Psoas muscle (tissue), 8 donors: ENCODE data around the gene EEF1AKMT1. TPM values are rescaled to one million over a fixed set of nuclear protein-coding genes. Genes with fewer than 3 reads are reported as not detected.
A peak's percentile ranks its signal among the peaks of the same experiment; 100 is the strongest.

Experiments
- ATAC-seq, 4 donors: fragments of 200-7000 bp; cut with Tn5 transposase; one replicate each; pipeline ENCODE4 v1.9.1; 2020; ENCODE audit warnings: moderate library complexity in 3 of 4, mild to moderate bottlenecking in 2 of 4
- DNase-seq, 2 donors: peaks; one replicate each; pipeline ENCODE4 v3.0.0-alpha.2; 2020
- H3K27ac ChIP-seq: fragments of 200-600 bp; one replicate; pipeline ENCODE4 v1.8.0; 2022
- H3K27me3 ChIP-seq, 3 donors: fragments of 200-600 bp in 1 of 3; one replicate each; pipeline versions ENCODE4 v1.6.1 to v1.8.0; 2013 to 2022; ENCODE audit warnings: low read length in 2 of 3, mild to moderate bottlenecking in 2 of 3, moderate library complexity in 1 of 3; ENCODE audit not compliant: insufficient read depth in 3 of 3
- H3K36me3 ChIP-seq, 2 donors: fragments of 200-600 bp in 1 of 2; one replicate each; pipeline versions ENCODE4 v1.6.1 to v1.8.0; 2013 to 2022; ENCODE audit warnings: low read depth in 1 of 2, mild to moderate bottlenecking in 1 of 2, moderate library complexity in 1 of 2; ENCODE audit not compliant: insufficient read depth in 1 of 2
- H3K4me1 ChIP-seq: fragments of 200-600 bp; one replicate; pipeline ENCODE4 v1.8.0; 2022
- H3K4me3 ChIP-seq: fragments of 200-600 bp; one replicate; pipeline ENCODE4 v1.8.0; 2022; ENCODE audit warnings: mild to moderate bottlenecking
- H3K9me3 ChIP-seq: fragments of 200-600 bp; one replicate; pipeline ENCODE4 v1.8.0; 2022
- CTCF ChIP-seq: fragments of 200-600 bp; IDR thresholded peaks from one replicate; pipeline ENCODE4 v1.8.0; 2022; ENCODE audit warnings: antibody characterized with exemption
- WGBS, 3 donors: extraction: QIAGEN DNeasy Blood & Tissue Kit; methylation state at CpG; one replicate each; pipeline versions ENCODE4 v1.1.6 to v1.1.7; 2013; 5-methylcytosine and 5-hydroxymethylcytosine counted together
- intact Hi-C, 2 donors: fragments of 100-400 bp; cut with DNase I; formaldehyde crosslinking; loops; one replicate each; pipeline versions ENCODE4 v1.11.0 to v1.14.2; 2022
- polyA plus RNA-seq, 3 donors: library from polyadenylated mRNA; stranded (reverse); fragments of 200-250 nt; gene quantifications; one replicate each; pipeline ENCODE4 v1.2.3, GENCODE V29; 2013
- total RNA-seq, 4 donors: library from RNA; stranded (reverse); fragmentation: NEBNext Ultra II Directional in 2 of 4; extraction: Animal tissue kit (Norgen Biotek cat#: 25700) in 2 of 4; gene quantifications; one replicate each; pipeline versions ENCODE4 v1.2.1 to v1.2.4, GENCODE V29; 2021 to 2023
- donor health status: healthy with polysubstance abuse.
- donor health status: DM: no; HTN: no; CAD: no; lungs with moderate emphysema.
- donor health status: Bipolar disorder and iron deficiency.
- donor health status: healthy.
- donor health status: DM: yes; HTN: yes; CAD: no.
- donor health status: DM: no; HTN: no; CAD: no.
- donor health status: DM: no; HTN: no; CAD: no.
- donor health status: DM: yes; HTN: yes; CAD: no.

EEF1AKMT1 gene
- total and polyA plus RNA-seq, 7 donors = 5.1 to 9.9 (median 8.2) TPM

GRCh38 chr13:20815464-20815863, 41.7 kb upstream of the EEF1AKMT1 start:
- Histone ChIP-seq H3K4me3 (peak overlapping the region; percentile 55), H3K9me3 (no peaks in the 10 kb centered on the region), H3K27me3 (no peaks in the 10 kb centered on the region), H3K36me3 (no peaks in the 10 kb centered on the region), H3K27ac (peak overlapping the region; percentile 89), H3K4me1 (peaks cover 41% of the 10 kb centered on the region)
- WGBS, 3 donors = 35 to 59% (median 52%) methylated on average over 1 of the region's 1 CpG
- intact Hi-C loops = no loop called here
- no peak for DNase-seq
- ATAC-seq = no peak
- no peak for TF ChIP-seq CTCF

GRCh38 chr13:20814224-20814910, 40.6 kb upstream of the EEF1AKMT1 start:
- no peaks in the 10 kb centered on the region for H3K27me3 ChIP-seq
- H3K27ac ChIP-seq = peak overlapping the region; percentile 89
- ATAC-seq (peak; percentile 93 to 96 (median 96)), DNase-seq (peak; percentile 90 to 95)
- peaks cover 41% of the 10 kb centered on the region for H3K4me1 ChIP-seq
- TF ChIP-seq CTCF = no peak
- peak overlapping the region; percentile 55 for H3K4me3 ChIP-seq
- peaks cover under 1 to 1% of the 10 kb centered on the region in 2 donors for H3K36me3 ChIP-seq
- no peaks in the 10 kb centered on the region for H3K9me3 ChIP-seq
- 7 to 10% (median 9%) methylated on average over 5 of the region's 5 CpGs for WGBS, 3 donors
- intact Hi-C loops = loop anchor here in 1 of 2 donors (5.0 kb wide), 1 partner anchor 42 kb away; the partner anchor contains the start of gene EEF1AKMT1

- intact Hi-C loops = loop anchor here in 1 of 2 donors (5.0 kb wide), 1 partner anchor 41 kb away; the partner anchor contains the start of gene EEF1AKMT1
- no peaks in the 10 kb centered on the region for H3K9me3 ChIP-seq
- peaks cover 2 to 16% of the 10 kb centered on the region in 2 donors for H3K36me3 ChIP-seq
- H3K4me3 ChIP-seq = peak overlapping the region; percentile 34
- H3K27me3 ChIP-seq = no peaks in the 10 kb centered on the region
- ATAC-seq (no peak), DNase-seq (no peak)
- peaks cover 41% of the 10 kb centered on the region for H3K4me1 ChIP-seq
- no peak for TF ChIP-seq CTCF
- WGBS, 3 donors = 68 to 82% (median 69%) methylated on average over 7 of the region's 7 CpGs
- peak overlapping the region; percentile 89 for H3K27ac ChIP-seq
Observed at GRCh38 chr13:20812890-20813289, 39.1 kb upstream of the EEF1AKMT1 start.

- WGBS, 3 donors = 46 to 82% (median 47%) methylated on average over 2 of the region's 2 CpGs
- TF ChIP-seq CTCF = no peak
- H3K4me3 ChIP-seq = peak overlapping the region; percentile 23
- H3K27me3 ChIP-seq = no peaks in the 10 kb centered on the region
- peak overlapping the region; percentile 56 for H3K27ac ChIP-seq
- peaks cover 2 to 37% of the 10 kb centered on the region in 2 donors for H3K36me3 ChIP-seq
- H3K9me3 ChIP-seq = no peaks in the 10 kb centered on the region
- DNase-seq = no peak
- ATAC-seq = no peak
- peaks cover 26% of the 10 kb centered on the region for H3K4me1 ChIP-seq
- intact Hi-C loops = loop anchor here in 1 of 2 donors (5.0 kb wide), 1 partner anchor 39 kb away; the partner anchor contains the start of gene EEF1AKMT1
Observed at GRCh38 chr13:20810808-20811207, 37.0 kb upstream of the EEF1AKMT1 start.
